Measurements from ENCODE around the gene FLYWCH2.

DNA sequence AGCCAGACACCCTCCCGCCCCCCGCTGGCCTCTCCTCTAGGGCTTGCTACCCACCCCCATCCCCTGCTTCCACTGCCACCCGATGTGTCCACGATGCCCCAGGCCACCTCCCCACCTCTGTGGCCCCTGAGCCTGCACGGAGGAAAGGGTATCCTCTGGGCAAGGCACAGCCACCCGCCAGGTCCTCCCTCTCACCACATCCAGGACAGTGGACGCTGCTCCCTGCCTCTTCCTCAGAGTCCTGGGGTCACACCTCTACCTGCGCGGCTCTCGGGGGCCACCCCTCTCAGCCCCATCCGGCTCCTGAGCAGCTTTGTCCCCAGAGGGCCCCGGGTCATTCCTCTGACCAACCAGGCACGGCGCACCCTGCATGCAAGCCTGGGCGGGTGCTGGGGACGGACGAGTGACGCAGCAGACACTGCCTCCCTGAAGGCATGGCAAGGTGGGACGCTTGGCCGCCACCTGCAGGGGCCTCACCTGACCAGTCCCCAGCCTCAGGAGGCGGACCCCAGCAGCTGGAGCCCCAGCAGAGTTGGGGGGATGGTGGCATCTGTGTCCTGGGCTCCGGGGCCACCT lies 53.5 kb downstream of the FLYWCH2 start:
- TF ChIP-seq POLR2A (IDR thresholded peaks at IDR 0.05) (no peak), POLR2AphosphoS5 (IDR thresholded peaks at IDR 0.05) (no peak)
- TF ChIP-seq, protein P1, sequence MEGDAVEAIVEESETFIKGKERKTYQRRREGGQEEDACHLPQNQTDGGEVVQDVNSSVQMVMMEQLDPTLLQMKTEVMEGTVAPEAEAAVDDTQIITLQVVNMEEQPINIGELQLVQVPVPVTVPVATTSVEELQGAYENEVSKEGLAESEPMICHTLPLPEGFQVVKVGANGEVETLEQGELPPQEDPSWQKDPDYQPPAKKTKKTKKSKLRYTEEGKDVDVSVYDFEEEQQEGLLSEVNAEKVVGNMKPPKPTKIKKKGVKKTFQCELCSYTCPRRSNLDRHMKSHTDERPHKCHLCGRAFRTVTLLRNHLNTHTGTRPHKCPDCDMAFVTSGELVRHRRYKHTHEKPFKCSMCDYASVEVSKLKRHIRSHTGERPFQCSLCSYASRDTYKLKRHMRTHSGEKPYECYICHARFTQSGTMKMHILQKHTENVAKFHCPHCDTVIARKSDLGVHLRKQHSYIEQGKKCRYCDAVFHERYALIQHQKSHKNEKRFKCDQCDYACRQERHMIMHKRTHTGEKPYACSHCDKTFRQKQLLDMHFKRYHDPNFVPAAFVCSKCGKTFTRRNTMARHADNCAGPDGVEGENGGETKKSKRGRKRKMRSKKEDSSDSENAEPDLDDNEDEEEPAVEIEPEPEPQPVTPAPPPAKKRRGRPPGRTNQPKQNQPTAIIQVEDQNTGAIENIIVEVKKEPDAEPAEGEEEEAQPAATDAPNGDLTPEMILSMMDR (IDR thresholded peaks at IDR 0.05 in 8 of 11, conservative IDR thresholded peaks at IDR 0.05 in 3 of 11): no peak
